Measurements from ENCODE around the gene SLC6A18. TPM values are rescaled to one million over a fixed set of nuclear protein-coding genes. Genes with fewer than 3 reads are reported as not detected.

The SLC6A18 gene, protein sequence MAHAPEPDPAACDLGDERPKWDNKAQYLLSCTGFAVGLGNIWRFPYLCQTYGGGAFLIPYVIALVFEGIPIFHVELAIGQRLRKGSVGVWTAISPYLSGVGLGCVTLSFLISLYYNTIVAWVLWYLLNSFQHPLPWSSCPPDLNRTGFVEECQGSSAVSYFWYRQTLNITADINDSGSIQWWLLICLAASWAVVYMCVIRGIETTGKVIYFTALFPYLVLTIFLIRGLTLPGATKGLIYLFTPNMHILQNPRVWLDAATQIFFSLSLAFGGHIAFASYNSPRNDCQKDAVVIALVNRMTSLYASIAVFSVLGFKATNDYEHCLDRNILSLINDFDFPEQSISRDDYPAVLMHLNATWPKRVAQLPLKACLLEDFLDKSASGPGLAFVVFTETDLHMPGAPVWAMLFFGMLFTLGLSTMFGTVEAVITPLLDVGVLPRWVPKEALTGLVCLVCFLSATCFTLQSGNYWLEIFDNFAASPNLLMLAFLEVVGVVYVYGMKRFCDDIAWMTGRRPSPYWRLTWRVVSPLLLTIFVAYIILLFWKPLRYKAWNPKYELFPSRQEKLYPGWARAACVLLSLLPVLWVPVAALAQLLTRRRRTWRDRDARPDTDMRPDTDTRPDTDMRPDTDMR
- total RNA-seq: not detected in 2 replicates

DNA sequence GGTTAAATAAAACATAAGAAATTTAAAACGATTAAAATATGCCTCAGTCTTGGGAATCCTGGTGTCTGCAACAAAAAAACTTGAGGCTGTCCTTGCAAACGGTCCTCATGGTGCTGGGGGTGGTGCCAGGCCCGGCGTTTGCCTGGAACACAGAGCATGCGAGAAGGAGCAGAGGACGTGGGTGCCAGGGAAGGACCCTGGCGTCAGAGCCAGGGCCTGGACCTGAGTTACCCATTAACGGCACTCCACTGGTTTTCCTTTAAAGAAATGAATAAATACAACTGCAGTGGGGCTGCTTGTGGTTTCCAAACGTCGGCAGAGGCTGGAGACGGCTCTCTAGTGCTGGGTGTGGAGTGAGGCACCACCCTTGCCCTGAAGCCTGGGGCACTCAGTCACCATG lies at the start of gene SLC6A18:
SLC6A18 (plus strand) TSS at position 301 of the 400 bp plus-strand sequence; CDS start at position 398, 97 bp downstream.

DNA sequence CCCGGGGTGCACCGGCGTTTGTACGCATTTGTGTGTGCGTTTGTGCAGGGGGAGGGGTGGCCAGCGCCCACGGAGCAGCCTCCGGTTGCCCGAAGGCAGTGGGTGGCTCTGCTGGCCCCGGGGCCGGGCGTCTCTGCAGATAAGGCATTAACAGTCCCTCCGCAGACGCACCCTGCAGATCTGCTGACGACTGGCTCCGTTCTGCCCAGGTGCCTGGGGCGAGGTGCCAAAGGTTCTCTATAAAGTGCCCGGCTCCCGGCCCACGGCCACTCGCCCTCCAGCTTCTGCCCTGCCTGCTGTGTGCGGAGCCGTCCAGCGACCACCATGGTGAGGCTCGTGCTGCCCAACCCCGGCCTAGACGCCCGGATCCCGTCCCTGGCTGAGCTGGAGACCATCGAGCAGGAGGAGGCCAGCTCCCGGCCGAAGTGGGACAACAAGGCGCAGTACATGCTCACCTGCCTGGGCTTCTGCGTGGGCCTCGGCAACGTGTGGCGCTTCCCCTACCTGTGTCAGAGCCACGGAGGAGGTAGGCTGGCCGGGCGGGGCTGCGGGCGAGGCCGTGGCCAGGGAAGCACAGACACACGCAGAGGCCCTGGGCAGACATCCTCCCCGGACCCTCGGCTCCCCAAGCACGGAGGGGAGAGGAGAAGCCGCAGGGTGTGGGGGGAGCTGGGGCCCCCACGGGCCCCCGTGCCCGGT lies 23.7 kb upstream of the SLC6A18 start, which contains the start of gene SLC6A19:
SLC6A19 (plus strand) TSS at position 269 of the 699 bp plus-strand sequence; CDS start at position 325, 56 bp downstream.

DNA sequence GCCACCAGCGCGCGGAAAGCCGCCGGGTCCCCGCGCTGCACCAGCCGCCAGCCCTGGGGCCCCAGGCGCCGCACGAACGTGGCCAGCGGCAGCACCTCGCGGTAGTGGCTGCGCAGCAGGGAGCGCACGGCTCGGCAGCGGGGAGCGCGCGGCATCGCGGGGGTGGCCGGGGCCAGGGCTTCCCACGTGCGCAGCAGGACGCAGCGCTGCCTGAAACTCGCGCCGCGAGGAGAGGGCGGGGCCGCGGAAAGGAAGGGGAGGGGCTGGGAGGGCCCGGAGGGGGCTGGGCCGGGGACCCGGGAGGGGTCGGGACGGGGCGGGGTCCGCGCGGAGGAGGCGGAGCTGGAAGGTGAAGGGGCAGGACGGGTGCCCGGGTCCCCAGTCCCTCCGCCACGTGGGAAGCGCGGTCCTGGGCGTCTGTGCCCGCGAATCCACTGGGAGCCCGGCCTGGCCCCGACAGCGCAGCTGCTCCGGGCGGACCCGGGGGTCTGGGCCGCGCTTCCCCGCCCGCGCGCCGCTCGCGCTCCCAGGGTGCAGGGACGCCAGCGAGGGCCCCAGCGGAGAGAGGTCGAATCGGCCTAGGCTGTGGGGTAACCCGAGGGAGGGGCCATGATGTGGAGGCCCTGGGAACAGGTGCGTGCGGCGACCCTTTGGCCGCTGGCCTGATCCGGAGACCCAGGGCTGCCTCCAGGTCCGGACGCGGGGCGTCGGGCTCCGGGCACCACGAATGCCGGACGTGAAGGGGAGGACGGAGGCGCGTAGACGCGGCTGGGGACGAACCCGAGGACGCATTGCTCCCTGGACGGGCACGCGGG lies 69.9 kb downstream of the SLC6A18 start, which contains the start of gene TERT:
TERT (minus strand) TSS at position 234 of the 815 bp plus-strand sequence; CDS start at position 155, 79 bp downstream.

Other genes with a start within 250 kb of the SLC6A18 start
- not detected in 2 replicates for gene NKD2, start 216.6 kb upstream of the SLC6A18 start, total RNA-seq
- 5.8 and 8.6 TPM in 2 replicates for gene SLC12A7, start 113.3 kb upstream of the SLC6A18 start, total RNA-seq
- gene SLC6A19, start 23.8 kb upstream of the SLC6A18 start, total RNA-seq: not detected in 2 replicates
- gene TERT, start 69.7 kb downstream of the SLC6A18 start, total RNA-seq: not detected in 2 replicates
- 99.6 and 157 TPM in 2 replicates for gene CLPTM1L, start 119.7 kb downstream of the SLC6A18 start, total RNA-seq
- not detected in 2 replicates for gene SLC6A3, start 220.1 kb downstream of the SLC6A18 start, total RNA-seq

Measured in myometrial cell (primary cell).